ENCODE results near the gene RAB3GAP2.
"Not testable (repeated sequence)": the region's sequence is repeated elsewhere in the genome, so short reads cannot be mapped to it uniquely, and the experiment has no call there.

DNA sequence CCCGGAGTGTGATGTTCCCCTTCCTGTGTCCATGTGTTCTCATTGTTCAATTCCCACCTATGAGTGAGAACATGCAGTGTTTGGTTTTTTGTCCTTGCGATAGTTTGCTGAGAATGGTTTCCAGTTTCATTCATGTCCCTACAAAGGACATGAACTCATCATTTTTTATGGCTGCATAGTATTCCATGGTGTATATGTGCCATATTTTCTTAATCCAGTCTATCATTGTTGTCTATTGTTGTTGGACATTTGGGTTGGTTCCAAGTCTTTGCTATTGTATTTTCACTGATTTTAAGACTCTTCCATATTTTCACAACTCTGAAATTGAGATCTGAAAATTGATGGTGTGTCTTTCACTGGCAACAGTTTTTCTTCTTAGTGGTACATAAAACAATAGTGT is 67.5 kb downstream of the RAB3GAP2 start:
- TF ChIP-seq, protein P1, sequence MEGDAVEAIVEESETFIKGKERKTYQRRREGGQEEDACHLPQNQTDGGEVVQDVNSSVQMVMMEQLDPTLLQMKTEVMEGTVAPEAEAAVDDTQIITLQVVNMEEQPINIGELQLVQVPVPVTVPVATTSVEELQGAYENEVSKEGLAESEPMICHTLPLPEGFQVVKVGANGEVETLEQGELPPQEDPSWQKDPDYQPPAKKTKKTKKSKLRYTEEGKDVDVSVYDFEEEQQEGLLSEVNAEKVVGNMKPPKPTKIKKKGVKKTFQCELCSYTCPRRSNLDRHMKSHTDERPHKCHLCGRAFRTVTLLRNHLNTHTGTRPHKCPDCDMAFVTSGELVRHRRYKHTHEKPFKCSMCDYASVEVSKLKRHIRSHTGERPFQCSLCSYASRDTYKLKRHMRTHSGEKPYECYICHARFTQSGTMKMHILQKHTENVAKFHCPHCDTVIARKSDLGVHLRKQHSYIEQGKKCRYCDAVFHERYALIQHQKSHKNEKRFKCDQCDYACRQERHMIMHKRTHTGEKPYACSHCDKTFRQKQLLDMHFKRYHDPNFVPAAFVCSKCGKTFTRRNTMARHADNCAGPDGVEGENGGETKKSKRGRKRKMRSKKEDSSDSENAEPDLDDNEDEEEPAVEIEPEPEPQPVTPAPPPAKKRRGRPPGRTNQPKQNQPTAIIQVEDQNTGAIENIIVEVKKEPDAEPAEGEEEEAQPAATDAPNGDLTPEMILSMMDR (conservative IDR thresholded peaks at IDR 0.05 in 1 of 2, IDR thresholded peaks at IDR 0.05 in 1 of 2; ENCODE audit: extremely low read depth in 1 of 2, insufficient read depth in 1 of 2, low read depth in 1 of 2, low read length in 2 of 2): not testable (repeated sequence)
- TF ChIP-seq EZH2 (IDR thresholded peaks at IDR 0.05; ENCODE audit: borderline replicate concordance, low read length): not testable (repeated sequence)
